ENCODE measurements around the gene NME4. TPM values are rescaled to one million over a fixed set of nuclear protein-coding genes. Genes with fewer than 3 reads are reported as not detected.

NME4 gene
- total RNA-seq, 1 donor from 2014 or later, result 97.2 TPM

- no peak for TF ChIP-seq CTCF (IDR thresholded peaks at IDR 0.05; ENCODE audit: insufficient read depth, low read length, poor library complexity, severe bottlenecking)
- DNase-seq (ENCODE audit: low read depth), result no peak
- H3K27me3 ChIP-seq (ENCODE audit: control insufficient read depth, insufficient read depth, low read length), result no peaks in the 10 kb centered on the region
- H3K36me3 ChIP-seq (ENCODE audit: control insufficient read depth, insufficient read depth, low read length), result no peaks in the 10 kb centered on the region
- no peak overlapping the region for H3K4me3 ChIP-seq (ENCODE audit: low read depth, low read length)
These were observed 800 bp upstream of the NME4 start for GRCh38 chr16:396199-396598.

GRCh38 chr16:396605-397004, 394 bp upstream of the NME4 start:
- H3K4me3 ChIP-seq (ENCODE audit: low read depth, low read length), result peak overlapping the region; percentile 46

DNA sequence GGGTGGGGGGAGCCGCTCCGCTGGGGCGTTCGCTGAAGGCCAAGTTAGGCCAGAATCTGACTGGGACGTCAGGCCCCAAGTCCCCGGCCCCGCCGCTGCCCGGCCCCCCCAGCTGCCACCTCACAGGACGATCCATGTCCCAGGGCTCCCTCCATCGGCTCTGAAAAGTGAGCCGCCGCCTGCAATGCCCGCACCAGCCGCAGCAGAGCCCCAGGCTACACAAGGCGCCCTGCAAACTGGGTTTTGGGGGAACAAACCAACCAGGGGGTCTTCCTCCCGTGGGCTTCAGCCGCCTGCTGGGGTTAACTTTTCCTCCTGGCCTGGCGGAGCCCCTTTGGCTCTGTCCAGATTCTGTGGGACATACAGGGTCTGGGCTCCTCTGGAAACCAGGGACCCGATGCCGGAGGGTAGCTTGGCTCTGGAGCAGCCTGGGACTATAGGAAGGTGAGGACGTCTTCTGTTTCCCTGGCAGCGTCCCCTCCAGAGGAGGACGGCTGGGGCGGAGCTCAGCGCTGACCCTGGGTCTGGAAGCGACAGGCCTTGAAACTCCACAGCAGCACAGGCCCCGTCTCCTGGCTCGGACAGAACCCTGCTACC, 835 bp downstream of the NME4 start:
- TF ChIP-seq CTCF (IDR thresholded peaks at IDR 0.05; ENCODE audit: insufficient read depth, low read length, poor library complexity, severe bottlenecking), result peak; percentile 40
- DNase-seq (ENCODE audit: low read depth), result no peak
- Histone ChIP-seq H3K36me3 (ENCODE audit: control insufficient read depth, insufficient read depth, low read length) (no peaks in the 10 kb centered on the region), H3K4me3 (ENCODE audit: low read depth, low read length) (peak overlapping the region; percentile 10), H3K27me3 (ENCODE audit: control insufficient read depth, insufficient read depth, low read length) (no peaks in the 10 kb centered on the region)

More at GRCh38 chr16:396605-397004, 394 bp upstream of the NME4 start:
- TF ChIP-seq CTCF (IDR thresholded peaks at IDR 0.05; ENCODE audit: insufficient read depth, low read length, poor library complexity, severe bottlenecking), result no peak
- H3K36me3 ChIP-seq (ENCODE audit: control insufficient read depth, insufficient read depth, low read length), result no peaks in the 10 kb centered on the region
- H3K27me3 ChIP-seq (ENCODE audit: control insufficient read depth, insufficient read depth, low read length), result no peaks in the 10 kb centered on the region
- no peak for DNase-seq (ENCODE audit: low read depth)

DNA sequence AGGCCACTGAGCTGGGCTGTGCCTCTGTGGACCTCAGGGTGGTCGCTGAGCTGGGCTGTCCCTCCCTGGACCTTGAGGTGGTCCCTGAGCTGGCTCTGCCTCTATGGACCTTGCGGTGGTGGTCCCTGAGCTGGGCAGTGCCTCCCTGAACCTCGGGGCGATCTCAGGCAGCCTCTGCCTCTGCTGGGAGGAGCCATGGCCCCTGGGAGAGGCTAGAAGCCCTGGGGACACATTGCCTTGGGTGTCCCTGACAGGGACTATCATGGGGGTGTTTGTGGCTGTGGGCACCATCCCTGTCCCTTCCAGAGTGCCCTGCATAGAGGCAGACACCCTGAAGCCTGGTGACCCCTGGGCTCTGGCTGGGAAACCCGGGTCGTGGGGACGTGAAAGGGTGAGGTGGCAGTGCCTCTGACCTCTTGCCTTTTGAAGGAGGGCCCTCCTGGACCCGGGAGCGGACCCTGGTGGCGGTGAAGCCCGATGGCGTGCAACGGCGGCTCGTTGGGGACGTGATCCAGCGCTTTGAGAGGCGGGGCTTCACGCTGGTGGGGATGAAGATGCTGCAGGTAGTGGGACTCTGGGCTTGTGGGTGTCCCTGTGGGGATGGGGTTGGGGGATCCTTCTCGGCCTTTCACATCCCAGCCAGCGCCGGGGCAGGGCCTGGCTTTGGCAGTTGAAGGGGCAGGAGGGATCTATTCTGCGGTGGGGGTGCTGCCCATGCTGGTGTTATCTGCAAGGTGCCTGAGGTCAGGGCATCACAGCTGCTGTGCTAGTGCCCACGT, 1.8 kb downstream of the NME4 start:
- no peak for TF ChIP-seq CTCF (IDR thresholded peaks at IDR 0.05; ENCODE audit: insufficient read depth, low read length, poor library complexity, severe bottlenecking)
- no peak for DNase-seq (ENCODE audit: low read depth)
- Histone ChIP-seq H3K36me3 (ENCODE audit: control insufficient read depth, insufficient read depth, low read length) (no peaks in the 10 kb centered on the region), H3K27me3 (ENCODE audit: control insufficient read depth, insufficient read depth, low read length) (no peaks in the 10 kb centered on the region), H3K4me3 (ENCODE audit: low read depth, low read length) (no peak overlapping the region)

- no peak for DNase-seq (ENCODE audit: low read depth)
These were observed 2.5 kb downstream of the NME4 start for GRCh38 chr16:399340-400019.

More at GRCh38 chr16:399340-400019, 2.5 kb downstream of the NME4 start:
- Histone ChIP-seq H3K27me3 (ENCODE audit: control insufficient read depth, insufficient read depth, low read length) (no peaks in the 10 kb centered on the region), H3K36me3 (ENCODE audit: control insufficient read depth, insufficient read depth, low read length) (no peaks in the 10 kb centered on the region), H3K4me3 (ENCODE audit: low read depth, low read length) (no peak overlapping the region)
- no peak for TF ChIP-seq CTCF (IDR thresholded peaks at IDR 0.05; ENCODE audit: insufficient read depth, low read length, poor library complexity, severe bottlenecking)
